K562 (cell line): ENCODE measurements around the gene CDC25B. TPM values are rescaled to one million over a fixed set of nuclear protein-coding genes. Genes with fewer than 3 reads are reported as not detected.

Source experiments
- BCOR ChIP-seq: fragments of 450-650 bp; IDR thresholded peaks from 2 replicates; pipeline ENCODE4 v1.6.1; 2016
- CCNT2 ChIP-seq: IDR thresholded peaks from 2 replicates; pipeline ENCODE4 v1.6.1; 2011; ENCODE audit warnings: borderline replicate concordance, low read depth, mild to moderate bottlenecking, moderate library complexity, mixed read lengths, low read length; ENCODE audit not compliant: insufficient read length; ENCODE audit errors: extremely low read depth
- CEBPG ChIP-seq, 3 experiments: fragments of 200-800 bp in 1 of 3; sonication (Bioruptor generic) in 1 of 3; sonication (generic) in 1 of 3; formaldehyde crosslinking in 1 of 3; IDR thresholded peaks in 2 of 3; conservative IDR thresholded peaks in 1 of 3; 2 replicates each; pipeline versions ENCODE4 v1.6.1 to v1.8.0; 2016 to 2022; ENCODE audit warnings: missing compliant biosample characterization in 2 of 3, missing genetic modification characterization in 2 of 3, mild to moderate bottlenecking in 1 of 3, missing genetic modification reagents in 1 of 3
- CREB1 ChIP-seq, 2 experiments: sonication (generic) in 1 of 2; formaldehyde crosslinking in 1 of 2; IDR thresholded peaks; 2 replicates each; pipeline versions ENCODE4 v1.6.1 to v1.8.0; 2012 to 2022; ENCODE audit warnings: inconsistent platforms in 1 of 2, mild to moderate bottlenecking in 1 of 2, missing genetic modification reagents in 1 of 2, moderate library complexity in 1 of 2
- CTCF ChIP-seq, 3 experiments: IDR thresholded peaks in 2 of 3; conservative IDR thresholded peaks in 1 of 3; 2 replicates each; pipeline ENCODE4 v1.5.1; 2011 to 2012; ENCODE audit warnings: low read length in 3 of 3, mild to moderate bottlenecking in 3 of 3, control low read depth in 2 of 3, improper control_type of control experiment in 1 of 3, inconsistent platforms in 1 of 3, low read depth in 1 of 3, mixed read lengths in 1 of 3, moderate library complexity in 1 of 3; ENCODE audit not compliant: insufficient read depth in 2 of 3
- CXXC5 ChIP-seq: fragments of 250-450 bp; sonication (Bioruptor Pico); IDR thresholded peaks from 2 replicates; pipeline ENCODE4 v1.8.0; 2022; ENCODE audit warnings: inconsistent platforms, mild to moderate bottlenecking, moderate library complexity
- DMBX1 ChIP-seq: fragments of 250-450 bp; sonication (Bioruptor Pico); IDR thresholded peaks from 2 replicates; pipeline ENCODE4 v1.8.0; 2022; ENCODE audit warnings: inconsistent platforms, mild to moderate bottlenecking, moderate library complexity, borderline replicate concordance
- GABPA ChIP-seq: fragments of 200-800 bp; sonication (Bioruptor generic); conservative IDR thresholded peaks from 2 replicates; pipeline ENCODE4 v1.6.1; 2016; ENCODE audit warnings: low read depth, missing genetic modification characterization, missing compliant biosample characterization
- HDGF ChIP-seq: fragments of 450-650 bp; IDR thresholded peaks from 2 replicates; pipeline ENCODE4 v1.6.1; 2016
- MCM5 ChIP-seq: fragments of 450-650 bp; IDR thresholded peaks from 2 replicates; pipeline ENCODE4 v1.6.1; 2016; ENCODE audit warnings: low read depth
- NR2C1 ChIP-seq, 2 experiments: fragments of 450-650 bp; IDR thresholded peaks; 2 replicates each; pipeline ENCODE4 v1.6.1; 2017; ENCODE audit warnings: mild to moderate bottlenecking in 2 of 2, antibody characterized with exemption in 1 of 2, inconsistent platforms in 1 of 2, missing compliant biosample characterization in 1 of 2, missing genetic modification characterization in 1 of 2
- OTX1 ChIP-seq: fragments of 450-650 bp; formaldehyde crosslinking; IDR thresholded peaks from 2 replicates; pipeline ENCODE4 v1.4.0; 2022; ENCODE audit warnings: mild to moderate bottlenecking
- POLR2AphosphoS2 ChIP-seq: IDR thresholded peaks from 2 replicates; pipeline ENCODE4 v1.6.1; 2012; ENCODE audit warnings: low read length, improper control_type of control experiment
- PTTG1 ChIP-seq: fragments of 450-650 bp; IDR thresholded peaks from 2 replicates; pipeline ENCODE4 v1.6.1; 2016; ENCODE audit warnings: low read depth, mild to moderate bottlenecking, missing genetic modification characterization, missing compliant biosample characterization
- PYGO2 ChIP-seq: fragments of 450-650 bp; IDR thresholded peaks from 2 replicates; pipeline ENCODE4 v1.6.1; 2016; ENCODE audit warnings: mild to moderate bottlenecking, missing genetic modification characterization, moderate library complexity, missing compliant biosample characterization
- RAD21 ChIP-seq, 2 experiments: fragments of 250-450 bp in 1 of 2; fragments of 450-650 bp in 1 of 2; sonication (Bioruptor Pico) in 1 of 2; formaldehyde crosslinking in 1 of 2; IDR thresholded peaks in 1 of 2; conservative IDR thresholded peaks in 1 of 2; 2 replicates each; pipeline versions ENCODE4 v1.4.0 to v1.8.0; 2020 to 2022; ENCODE audit warnings: mild to moderate bottlenecking in 2 of 2, moderate library complexity in 1 of 2
- RFX5 ChIP-seq: IDR thresholded peaks from 2 replicates; pipeline ENCODE4 v1.6.1; 2011; ENCODE audit warnings: low read depth, mild to moderate bottlenecking, improper control_type of control experiment, low read length
- SAFB2 ChIP-seq: fragments of 200-400 bp; formaldehyde crosslinking; IDR thresholded peaks from 2 replicates; pipeline ENCODE4 v1.6.1; 2018; ENCODE audit warnings: borderline replicate concordance, low read length, low read depth, moderate library complexity; ENCODE audit not compliant: severe bottlenecking
- SIN3A ChIP-seq, 2 experiments: fragments of 150-350 bp in 1 of 2; IDR thresholded peaks; 2 replicates each; pipeline ENCODE4 v1.6.1; 2011 to 2016; ENCODE audit warnings: borderline replicate concordance in 2 of 2, low read depth in 2 of 2, low read length in 2 of 2, mild to moderate bottlenecking in 2 of 2, moderate library complexity in 2 of 2; ENCODE audit not compliant: control insufficient read depth in 1 of 2
- SMC3 ChIP-seq: conservative IDR thresholded peaks from 2 replicates; pipeline ENCODE4 v1.6.1; 2011; ENCODE audit warnings: low read depth, low read length, improper control_type of control experiment; ENCODE audit not compliant: insufficient read depth
- SPI1 ChIP-seq: IDR thresholded peaks from 2 replicates; pipeline ENCODE4 v1.6.1; 2011; ENCODE audit warnings: low read depth, low read length, control low read depth, borderline replicate concordance
- SUPT5H ChIP-seq: fragments of 450-650 bp; IDR thresholded peaks from 2 replicates; pipeline ENCODE4 v1.6.1; 2016
- ZFP36 ChIP-seq: fragments of 150-350 bp; IDR thresholded peaks from 2 replicates; pipeline ENCODE4 v1.6.1; 2018; ENCODE audit warnings: low read length, low read depth; ENCODE audit not compliant: partially characterized antibody
- ZFX ChIP-seq: sonication (generic); formaldehyde crosslinking; IDR thresholded peaks from 2 replicates; pipeline ENCODE4 v1.8.0; 2022; ENCODE audit warnings: mild to moderate bottlenecking, missing genetic modification reagents, moderate library complexity
- ZNF12 ChIP-seq: sonication (generic); formaldehyde crosslinking; IDR thresholded peaks from 2 replicates; pipeline ENCODE4 v1.4.0; 2020; ENCODE audit warnings: mild to moderate bottlenecking, missing genetic modification reagents
- ZNF57 ChIP-seq: fragments of 450-650 bp; formaldehyde crosslinking; IDR thresholded peaks from 2 replicates; pipeline ENCODE4 v1.4.0; 2020; ENCODE audit warnings: mild to moderate bottlenecking, moderate library complexity
- ZNF695 ChIP-seq: fragments of 450-650 bp; formaldehyde crosslinking; IDR thresholded peaks from 2 replicates; pipeline ENCODE4 v1.4.0; 2020; ENCODE audit warnings: mild to moderate bottlenecking, moderate library complexity
- polyA plus RNA-seq, 8 experiments: library from polyadenylated mRNA; depleted of rRNA in 4 of 8; stranded (reverse) in 5 of 8; unstranded in 3 of 8; fragments of >200 nt; fragmentation: Nextera tagmentation in 2 of 8; fragmentation: Illumina TruSeq in 1 of 8; extraction: Ambion mirVana in 2 of 8; extraction: Trizol in 1 of 8; gene quantifications; 2 replicates each; pipeline versions ENCODE4 v1.2.1 to v1.2.3, GENCODE V29; 2011 to 2014; ENCODE audit warnings: inconsistent platforms in 1 of 8, missing spikeins in 1 of 8
- total RNA-seq, 7 experiments: library from RNA; depleted of rRNA in 6 of 7; stranded (reverse); fragments of >200 nt in 6 of 7; fragmentation: Illumina TruSeq in 2 of 7; extraction: Trizol in 2 of 7; gene quantifications; 2 replicates each; pipeline versions ENCODE4 v1.2.1 to v1.2.3, GENCODE V29; 2011 to 2021; ENCODE audit warnings: low replicate concordance in 1 of 7

Gene CDC25B
- total and polyA plus RNA-seq, 9 of the 15 experiments (the other 6 are each of a cell fraction or from before 2014, with no cell fraction given): 2.3 to 35.7 (median 9.5) TPM

- no peak for TF ChIP-seq ZNF57
- TF ChIP-seq GABPA: peak; percentile 42
- no peak for TF ChIP-seq ZNF695 (CRISPR knock-in tag)
- no peak for TF ChIP-seq PTTG1 (tag)
- TF ChIP-seq POLR2AphosphoS2: no peak
- TF ChIP-seq SIN3A (IDR thresholded peaks at IDR 0.05; ENCODE audit: borderline replicate concordance in 2 of 2, control insufficient read depth in 1 of 2, low read depth in 2 of 2, low read length in 2 of 2): no peak
- TF ChIP-seq NR2C1 (IDR thresholded peaks at IDR 0.05): no peak
- TF ChIP-seq NR2C1 (tag; IDR thresholded peaks at IDR 0.05): no peak
- no peak for TF ChIP-seq PYGO2 (tag)
- peak; percentile 53 to 99 (median 88) for TF ChIP-seq CTCF (IDR thresholded peaks at IDR 0.05 in 2 of 3, conservative IDR thresholded peaks at IDR 0.05 in 1 of 3; ENCODE audit: insufficient read depth in 2 of 3, low read depth in 1 of 3, low read length in 3 of 3)
- TF ChIP-seq CXXC5: peak; percentile 58
- TF ChIP-seq SUPT5H: no peak
- TF ChIP-seq OTX1: no peak
- peak; percentile 38; the same call in 1 of the 2 replicates for TF ChIP-seq SMC3
- peak; percentile 49 to 55 for TF ChIP-seq RAD21 (CRISPR knock-in tag; conservative IDR thresholded peaks at IDR 0.05 in 1 of 2, IDR thresholded peaks at IDR 0.05 in 1 of 2)
- no peak for TF ChIP-seq MCM5
- TF ChIP-seq SPI1: peak; percentile 35; the same call in 1 of the 2 replicates
- peak; percentile 57 for TF ChIP-seq ZFX
- no peak for TF ChIP-seq CREB1 (IDR thresholded peaks at IDR 0.05)
- peak; percentile 62 for TF ChIP-seq CREB1 (CRISPR knock-in tag; IDR thresholded peaks at IDR 0.05)
- no peak for TF ChIP-seq BCOR
- TF ChIP-seq CEBPG (CRISPR knock-in tag; IDR thresholded peaks at IDR 0.05): no peak
- no peak for TF ChIP-seq CEBPG (tag; conservative IDR thresholded peaks at IDR 0.05 in 1 of 2, IDR thresholded peaks at IDR 0.05 in 1 of 2)
- TF ChIP-seq SAFB2: no peak
- no peak for TF ChIP-seq ZFP36
- no peak for TF ChIP-seq DMBX1 (CRISPR knock-in tag)
- TF ChIP-seq ZNF12 (CRISPR knock-in tag): no peak
- peak; percentile 31 for TF ChIP-seq CCNT2
- no peak for TF ChIP-seq HDGF
- no peak for TF ChIP-seq RFX5
These were observed 9.3 kb upstream of the CDC25B start, which contains the start of gene CENPB (continued) for GRCh38 chr20:3786665-3787323.
